Testis (tissue), 3 donors: ENCODE measurements around the gene SGPL1. TPM values are rescaled to one million over a fixed set of nuclear protein-coding genes. Genes with fewer than 3 reads are reported as not detected.

Experiments
- DNase-seq: peaks from one replicate; pipeline ENCODE4 v3.0.0-alpha.2; 2019
- H3K27ac ChIP-seq, 2 donors: fragments of 200-600 bp; sonication (generic); one replicate each; pipeline ENCODE4 v1.5.1; 2019
- H3K27me3 ChIP-seq: fragments of 200-600 bp; sonication (generic); one replicate; pipeline ENCODE4 v1.5.1; 2019
- H3K36me3 ChIP-seq: fragments of 200-600 bp; sonication (generic); one replicate; pipeline ENCODE4 v1.5.1; 2017; ENCODE audit warnings: low read depth; ENCODE audit errors: missing control alignments
- H3K4me1 ChIP-seq: fragments of 200-600 bp; sonication (generic); one replicate; pipeline ENCODE4 v1.5.1; 2019
- H3K4me3 ChIP-seq, 2 donors: fragments of 200-600 bp; sonication (generic); one replicate each; pipeline ENCODE4 v1.5.1; 2017 to 2019
- H3K9me3 ChIP-seq: fragments of 200-600 bp; sonication (generic); one replicate; pipeline ENCODE4 v1.5.1; 2017
- POLR2A ChIP-seq: fragments of 450-650 bp; IDR thresholded peaks from one replicate; pipeline ENCODE4 v1.6.1; 2017; ENCODE audit warnings: antibody characterized with exemption, mild to moderate bottlenecking, moderate library complexity
- WGBS, 2 donors: methylation state at CpG; one replicate each; pipeline ENCODE4 v1.1.5; 2018; 5-methylcytosine and 5-hydroxymethylcytosine counted together
- intact Hi-C: fragments of 100-400 bp; cut with DNase I; formaldehyde crosslinking; loops from one replicate; pipeline ENCODE4 v1.15.1; 2023; ENCODE audit warnings: low total_unique reads
- polyA plus RNA-seq: library from polyadenylated mRNA; stranded (reverse); fragments of 350-450 nt; fragmentation: Illumina TruSeq; extraction: RNeasy Lipid Tissue Mini Kit (QIAGEN cat#74804); gene quantifications from one replicate; pipeline ENCODE4 v1.2.3, GENCODE V29; 2014; ENCODE audit warnings: low read depth, low replicate concordance; ENCODE audit not compliant: insufficient read depth
- total RNA-seq, 2 donors: library from RNA; depleted of rRNA; stranded (reverse); fragments of >200 nt; gene quantifications; one replicate each; pipeline ENCODE4 v1.2.3, GENCODE V29; 2016
- TF ChIP-seq, protein P1 (sequence below), 3 experiments: fragments of 450-650 bp in 2 of 3; fragments of 200-600 bp in 1 of 3; sonication (generic) in 1 of 3; IDR thresholded peaks; one replicate each; pipeline ENCODE4 v1.5.1; 2016 to 2019; ENCODE audit warnings: antibody characterized with exemption in 3 of 3, mild to moderate bottlenecking in 2 of 3, moderate library complexity in 1 of 3

The SGPL1 gene
- total and polyA plus RNA-seq, 3 donors from 2014 or later: 38.5 to 70.1 (median 64.2) TPM

DNA sequence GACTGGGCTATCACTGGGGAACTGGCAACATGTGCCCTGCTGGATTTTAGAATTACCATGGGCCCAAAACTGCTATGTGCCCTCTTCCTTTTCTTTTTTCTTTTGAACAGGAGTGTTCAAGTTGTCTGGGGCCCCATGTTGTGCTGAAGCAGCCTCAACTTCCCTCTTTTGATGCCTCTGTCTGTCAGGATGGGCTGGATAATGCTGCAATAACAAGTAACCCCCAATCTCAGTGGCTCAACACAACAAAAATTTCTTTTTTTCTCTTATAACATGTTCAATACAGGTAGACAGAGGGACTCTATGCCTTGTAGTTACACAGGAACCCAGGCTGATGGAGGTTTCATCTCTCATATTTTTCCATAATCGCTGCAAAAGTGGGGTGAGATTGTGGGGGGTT lies 80.8 kb downstream of the SGPL1 start:
- H3K36me3 ChIP-seq: no peaks in the 10 kb centered on the region
- H3K4me1 ChIP-seq: no peaks in the 10 kb centered on the region
- no peak for TF ChIP-seq POLR2A
- TF ChIP-seq, protein P1, sequence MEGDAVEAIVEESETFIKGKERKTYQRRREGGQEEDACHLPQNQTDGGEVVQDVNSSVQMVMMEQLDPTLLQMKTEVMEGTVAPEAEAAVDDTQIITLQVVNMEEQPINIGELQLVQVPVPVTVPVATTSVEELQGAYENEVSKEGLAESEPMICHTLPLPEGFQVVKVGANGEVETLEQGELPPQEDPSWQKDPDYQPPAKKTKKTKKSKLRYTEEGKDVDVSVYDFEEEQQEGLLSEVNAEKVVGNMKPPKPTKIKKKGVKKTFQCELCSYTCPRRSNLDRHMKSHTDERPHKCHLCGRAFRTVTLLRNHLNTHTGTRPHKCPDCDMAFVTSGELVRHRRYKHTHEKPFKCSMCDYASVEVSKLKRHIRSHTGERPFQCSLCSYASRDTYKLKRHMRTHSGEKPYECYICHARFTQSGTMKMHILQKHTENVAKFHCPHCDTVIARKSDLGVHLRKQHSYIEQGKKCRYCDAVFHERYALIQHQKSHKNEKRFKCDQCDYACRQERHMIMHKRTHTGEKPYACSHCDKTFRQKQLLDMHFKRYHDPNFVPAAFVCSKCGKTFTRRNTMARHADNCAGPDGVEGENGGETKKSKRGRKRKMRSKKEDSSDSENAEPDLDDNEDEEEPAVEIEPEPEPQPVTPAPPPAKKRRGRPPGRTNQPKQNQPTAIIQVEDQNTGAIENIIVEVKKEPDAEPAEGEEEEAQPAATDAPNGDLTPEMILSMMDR (IDR thresholded peaks at IDR 0.05): no peak
- intact Hi-C loops: no loop called here
- 100% methylated on average over 1 of the region's 1 CpG for WGBS, 2 donors
- no peaks in the 10 kb centered on the region for H3K9me3 ChIP-seq
- H3K4me3 ChIP-seq: no peak overlapping the region
- H3K27me3 ChIP-seq: no peaks in the 10 kb centered on the region
- no peak overlapping the region for H3K27ac ChIP-seq
- no peak for DNase-seq

DNA sequence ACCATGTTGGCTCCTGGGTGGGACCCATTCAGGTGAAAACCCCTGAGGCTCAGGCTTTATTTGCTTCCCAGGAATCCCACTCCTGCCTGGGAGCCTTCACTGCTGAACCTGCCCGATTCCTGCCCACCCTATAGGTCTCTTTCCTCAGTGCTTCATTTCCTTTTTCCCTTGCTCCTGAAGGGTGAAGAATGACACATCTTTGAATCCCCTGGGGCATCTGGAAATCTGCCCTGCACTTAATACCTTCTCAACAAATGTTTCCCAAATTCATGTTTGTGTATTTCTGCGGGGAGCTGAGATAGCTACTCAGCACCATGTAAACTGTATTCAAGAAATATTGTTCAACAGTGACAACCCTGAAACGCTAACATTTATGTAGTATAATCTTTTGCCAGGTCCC lies 82.9 kb downstream of the SGPL1 start:
- DNase-seq: no peak
- intact Hi-C loops: no loop called here
- H3K9me3 ChIP-seq: no peaks in the 10 kb centered on the region
- no peaks in the 10 kb centered on the region for H3K36me3 ChIP-seq
- H3K27ac ChIP-seq: no peak overlapping the region
- no peak overlapping the region for H3K4me3 ChIP-seq
- WGBS, 2 donors: 91 to 92% methylated on average over 3 of the region's 3 CpGs
- no peaks in the 10 kb centered on the region for H3K4me1 ChIP-seq
- H3K27me3 ChIP-seq: no peaks in the 10 kb centered on the region
- TF ChIP-seq, protein P1 (IDR thresholded peaks at IDR 0.05): no peak
- TF ChIP-seq POLR2A: no peak

DNA sequence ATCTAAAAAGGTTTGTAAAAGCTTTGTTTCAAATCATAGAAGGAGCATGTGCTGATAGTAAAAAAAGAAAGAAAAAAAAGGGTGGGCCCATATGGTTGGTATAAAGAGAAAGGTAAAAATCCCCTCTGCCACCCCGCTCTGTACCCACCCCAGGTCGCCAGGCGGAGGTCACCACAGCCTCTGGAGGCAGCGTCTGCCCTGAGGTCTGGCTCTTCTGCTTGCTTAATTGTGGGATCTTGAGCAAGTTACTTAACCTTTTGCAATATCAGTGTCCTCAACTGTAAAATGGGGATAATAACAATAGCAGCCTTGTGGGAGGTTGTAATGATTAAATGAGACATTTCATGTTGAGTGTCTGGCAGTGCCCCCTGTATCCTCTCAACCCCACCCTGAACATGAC lies 83.3 kb downstream of the SGPL1 start:
- Histone ChIP-seq H3K27ac (no peak overlapping the region), H3K4me3 (no peak overlapping the region), H3K27me3 (no peaks in the 10 kb centered on the region), H3K9me3 (no peaks in the 10 kb centered on the region), H3K36me3 (no peaks in the 10 kb centered on the region), H3K4me1 (no peaks in the 10 kb centered on the region)
- 81 to 85% methylated on average over 4 of the region's 4 CpGs for WGBS, 2 donors
- no peak for TF ChIP-seq POLR2A
- TF ChIP-seq, protein P1 (IDR thresholded peaks at IDR 0.05): no peak
- DNase-seq: no peak
- intact Hi-C loops: no loop called here

DNA sequence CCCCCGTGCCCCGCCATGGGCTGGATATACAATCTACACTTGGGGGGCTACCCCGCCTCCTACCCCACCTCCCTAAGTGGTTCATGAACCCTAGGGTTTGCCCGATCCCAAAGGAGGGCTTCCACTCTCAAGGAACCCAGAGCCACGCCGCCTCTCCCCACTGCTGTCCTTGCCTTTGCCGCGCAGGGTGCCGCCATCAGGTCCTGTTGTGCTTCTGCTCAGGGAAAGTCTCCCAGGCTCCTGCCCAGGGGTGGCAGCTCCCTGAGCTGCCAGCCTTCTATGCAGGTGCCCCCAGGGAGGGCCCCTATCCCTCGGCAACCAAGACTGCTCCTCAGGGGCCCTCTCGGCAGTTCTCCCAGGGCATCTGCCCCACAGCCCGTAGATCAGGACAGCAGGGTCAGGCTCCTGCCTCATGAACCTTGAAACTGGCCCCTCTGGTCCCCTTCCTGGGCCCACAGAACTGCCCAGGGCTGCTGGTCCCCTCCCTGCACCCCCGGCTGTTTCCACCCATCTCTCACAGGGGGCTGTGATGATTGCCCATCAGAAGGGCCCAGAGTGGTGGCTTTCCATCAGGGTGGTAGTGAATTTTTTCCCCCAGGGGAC lies 85.6 kb downstream of the SGPL1 start:
- 95 to 96% methylated on average over 12 to 13 of the region's 13 CpGs for WGBS, 2 donors
- TF ChIP-seq, protein P1 (IDR thresholded peaks at IDR 0.05): no peak
- no peak for TF ChIP-seq POLR2A
- no peaks in the 10 kb centered on the region for H3K4me1 ChIP-seq
- no peaks in the 10 kb centered on the region for H3K9me3 ChIP-seq
- no peaks in the 10 kb centered on the region for H3K36me3 ChIP-seq
- DNase-seq: no peak
- H3K27me3 ChIP-seq: no peaks in the 10 kb centered on the region
- no peak overlapping the region for H3K27ac ChIP-seq
- intact Hi-C loops: loop anchor here (10.0 kb wide), 1 partner anchor 383 kb away; no protein-coding TSS in a partner anchor
- H3K4me3 ChIP-seq: no peak overlapping the region

DNA sequence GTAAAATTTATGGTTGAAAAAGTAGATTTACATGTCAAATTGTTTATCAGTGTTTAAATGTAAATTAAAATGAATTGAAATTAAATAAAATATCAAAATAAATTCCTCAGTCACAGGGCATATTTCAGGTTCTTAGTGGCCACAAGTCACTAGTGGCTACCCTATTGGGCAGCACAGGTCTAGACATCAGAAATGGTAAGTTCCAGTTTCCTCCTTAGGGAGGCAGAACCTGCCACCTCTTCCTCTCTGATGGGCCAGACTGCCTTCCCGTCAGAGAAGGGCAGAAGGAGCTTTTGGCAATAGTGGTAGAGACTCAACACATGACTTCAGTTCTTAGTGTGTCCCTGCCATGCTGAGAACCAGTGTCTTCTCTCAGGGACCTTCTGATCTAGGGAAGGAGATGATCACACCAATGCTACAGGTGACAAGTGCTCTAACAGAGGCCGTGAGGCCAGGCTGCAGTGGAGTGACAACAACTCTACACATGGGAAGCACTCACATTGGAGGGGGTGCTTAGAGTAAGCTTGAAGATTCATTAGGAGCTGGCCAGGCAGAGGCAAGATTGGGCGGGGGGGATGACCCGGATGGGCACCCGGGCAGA lies 87.0 kb downstream of the SGPL1 start:
- Histone ChIP-seq H3K27ac (no peak overlapping the region), H3K9me3 (no peaks in the 10 kb centered on the region), H3K36me3 (no peaks in the 10 kb centered on the region), H3K27me3 (no peaks in the 10 kb centered on the region), H3K4me1 (no peaks in the 10 kb centered on the region), H3K4me3 (no peak overlapping the region)
- TF ChIP-seq POLR2A: no peak
- TF ChIP-seq, protein P1 (IDR thresholded peaks at IDR 0.05): no peak
- 67 to 82% methylated on average over 5 of the region's 5 CpGs for WGBS, 2 donors
- DNase-seq: no peak
- intact Hi-C loops: loop anchor here (10.0 kb wide), 1 partner anchor 382 kb away; no protein-coding TSS in a partner anchor
